Mucosa of rectum (tissue), 2 donors: ENCODE measurements around the gene PRKG1.

Experiments
- H3K27ac ChIP-seq, 2 donors: one replicate each; pipeline ENCODE4 v1.7.0; 2013; ENCODE audit warnings: inconsistent platforms in 2 of 2, low read depth in 2 of 2, low read length in 2 of 2
- H3K27me3 ChIP-seq, 2 donors: one replicate each; pipeline ENCODE4 v1.7.0; 2013; ENCODE audit warnings: low read length in 2 of 2; ENCODE audit not compliant: control insufficient read depth in 2 of 2, insufficient read depth in 2 of 2
- H3K36me3 ChIP-seq, 2 donors: one replicate each; pipeline ENCODE4 v1.7.0; 2013; ENCODE audit warnings: low read length in 2 of 2; ENCODE audit not compliant: control insufficient read depth in 2 of 2, insufficient read depth in 2 of 2
- H3K4me1 ChIP-seq, 2 donors: one replicate each; pipeline ENCODE4 v1.7.0; 2013; ENCODE audit warnings: low read length in 2 of 2, mild to moderate bottlenecking in 1 of 2; ENCODE audit not compliant: control insufficient read depth in 2 of 2, insufficient read depth in 2 of 2
- H3K4me3 ChIP-seq, 2 donors: one replicate each; pipeline ENCODE4 v1.7.0; 2013; ENCODE audit warnings: low read length in 2 of 2
- H3K9ac ChIP-seq, 2 donors: one replicate each; pipeline ENCODE4 v1.7.0; 2013; ENCODE audit warnings: low read length in 2 of 2, low read depth in 1 of 2, mild to moderate bottlenecking in 1 of 2
- H3K9me3 ChIP-seq, 2 donors: one replicate each; pipeline ENCODE4 v1.7.0; 2013; ENCODE audit warnings: low read length in 2 of 2; ENCODE audit not compliant: control insufficient read depth in 2 of 2
- donor health status: healthy.
- donor health status: Normal muscosa, but diverticular disease.

The PRKG1 gene

DNA sequence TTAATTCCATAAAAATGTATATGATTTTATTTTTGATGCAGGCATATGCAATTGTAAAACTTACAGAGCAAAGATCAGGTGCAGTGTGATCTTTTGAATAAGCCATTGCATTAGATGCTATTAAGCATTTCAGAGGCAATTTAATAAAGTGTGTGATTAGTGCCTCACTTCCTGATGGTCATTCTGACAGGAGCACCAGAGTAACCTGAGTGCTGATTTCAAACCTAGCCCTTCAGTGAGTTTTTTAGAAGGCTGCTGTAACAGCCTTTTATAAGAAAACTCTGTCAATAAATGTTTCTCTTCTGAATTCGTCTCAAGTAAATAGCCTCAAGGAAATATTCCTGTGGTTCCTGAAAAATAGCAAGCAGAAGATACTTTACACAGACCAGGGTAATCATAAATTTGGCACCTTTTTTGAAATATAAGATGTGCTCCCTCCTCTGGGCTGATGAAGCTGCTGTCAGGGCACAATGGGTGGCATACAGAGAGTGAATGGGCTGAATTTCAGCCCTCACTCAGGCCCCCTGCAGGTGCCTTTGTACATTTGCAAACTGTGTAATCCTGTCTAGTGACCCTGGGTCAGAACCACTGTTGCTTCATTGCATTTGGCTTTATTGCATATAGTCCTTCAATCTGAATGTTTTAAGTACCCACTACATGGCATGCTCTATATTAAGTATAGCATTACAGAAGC is 818.8 kb downstream of the PRKG1 start:
- Histone ChIP-seq H3K9ac (no peak overlapping the region), H3K9me3 (no peaks in the 10 kb centered on the region), H3K4me1 (no peaks in the 10 kb centered on the region), H3K4me3 (no peak overlapping the region), H3K27ac (no peak overlapping the region), H3K36me3 (no peaks in the 10 kb centered on the region), H3K27me3 (no peaks in the 10 kb centered on the region)

DNA sequence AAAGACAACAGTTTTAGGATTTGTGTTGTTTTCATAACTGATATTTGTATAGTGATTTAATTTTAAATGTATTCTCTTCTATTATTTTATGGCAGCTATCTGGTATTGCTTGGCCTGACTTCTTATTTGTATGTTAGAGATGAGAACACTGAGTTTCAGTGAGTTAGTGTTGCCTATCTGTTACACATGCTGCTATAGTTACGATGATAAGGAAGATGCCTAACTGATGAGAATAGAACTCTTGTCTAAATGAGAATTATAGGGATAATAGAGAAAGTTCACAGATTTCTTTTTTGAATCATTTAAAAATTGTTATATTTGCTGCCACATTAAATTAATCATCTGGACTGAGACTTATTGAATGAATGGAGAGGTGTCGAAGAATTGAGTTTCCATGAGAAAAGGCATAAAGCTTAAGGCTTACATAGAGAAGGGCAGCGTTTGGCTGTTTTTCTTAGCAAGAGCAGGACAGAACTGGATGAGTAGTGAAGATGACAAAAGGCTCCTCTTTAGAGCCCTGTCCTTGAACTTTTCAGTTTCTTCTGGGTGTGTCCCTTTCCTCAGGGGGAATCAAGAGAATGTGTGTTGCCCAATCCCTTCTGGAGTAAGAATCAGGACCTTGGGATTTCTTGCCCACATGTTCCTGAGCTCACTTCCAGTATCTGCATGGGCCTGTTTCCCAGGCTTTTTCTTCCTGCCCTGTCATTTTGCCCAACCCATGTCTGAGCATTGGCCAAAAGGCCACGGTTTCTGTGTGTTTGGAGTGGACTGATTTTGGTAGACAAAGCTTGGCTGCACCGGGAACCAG is 820.7 kb downstream of the PRKG1 start:
- no peaks in the 10 kb centered on the region for H3K36me3 ChIP-seq
- H3K27me3 ChIP-seq = no peaks in the 10 kb centered on the region
- H3K9ac ChIP-seq = no peak overlapping the region
- H3K27ac ChIP-seq = no peak overlapping the region
- H3K4me3 ChIP-seq = no peak overlapping the region
- no peaks in the 10 kb centered on the region for H3K4me1 ChIP-seq
- H3K9me3 ChIP-seq = no peaks in the 10 kb centered on the region

DNA sequence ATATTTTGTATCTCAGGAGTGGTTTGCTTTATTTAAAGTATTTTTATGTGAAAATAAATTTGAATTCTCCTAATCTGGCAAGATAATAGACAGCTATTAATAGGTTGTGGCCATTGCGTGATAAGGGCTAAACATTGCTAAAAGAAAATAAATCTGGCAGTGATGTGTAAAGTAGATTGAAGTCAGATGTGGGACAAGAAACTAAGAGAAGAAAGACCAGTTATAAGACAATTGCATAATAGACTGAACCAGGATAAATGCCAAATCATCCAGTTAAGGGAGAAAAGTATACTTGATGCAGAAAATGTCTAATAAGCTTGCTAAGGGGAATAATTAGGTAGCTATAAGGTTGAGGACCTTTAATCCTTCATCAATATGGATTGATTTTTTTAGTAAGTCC is 822.6 kb downstream of the PRKG1 start:
- H3K9ac ChIP-seq = no peak overlapping the region
- no peak overlapping the region for H3K27ac ChIP-seq
- no peaks in the 10 kb centered on the region for H3K4me1 ChIP-seq

DNA sequence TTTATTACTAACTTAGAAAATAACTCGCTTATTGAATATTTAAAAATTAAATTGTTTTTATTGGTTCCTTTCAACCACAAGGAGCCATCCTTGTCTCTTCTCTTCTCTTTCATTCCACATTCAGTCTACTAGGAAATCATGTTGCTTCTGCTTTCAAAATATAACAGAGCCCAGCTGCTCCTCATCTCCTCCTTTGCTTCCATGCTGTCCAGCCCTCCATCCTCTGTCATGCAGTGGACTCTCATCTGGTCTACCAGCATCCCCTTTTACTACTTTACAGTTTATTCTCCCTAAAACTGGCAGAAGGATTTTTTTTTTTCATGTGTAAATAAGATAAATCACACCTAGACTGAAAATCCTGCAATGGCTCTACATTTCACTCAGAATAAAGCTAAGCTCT is 823.3 kb downstream of the PRKG1 start:
- Histone ChIP-seq H3K9me3 (no peaks in the 10 kb centered on the region), H3K9ac (no peak overlapping the region), H3K27me3 (no peaks in the 10 kb centered on the region), H3K27ac (no peak overlapping the region), H3K4me3 (no peak overlapping the region), H3K36me3 (no peaks in the 10 kb centered on the region), H3K4me1 (no peaks in the 10 kb centered on the region)

More for the DNA sequence above, 822.6 kb downstream of the PRKG1 start:
- Histone ChIP-seq H3K4me3 (no peak overlapping the region), H3K9me3 (no peaks in the 10 kb centered on the region), H3K27me3 (no peaks in the 10 kb centered on the region), H3K36me3 (no peaks in the 10 kb centered on the region)

DNA sequence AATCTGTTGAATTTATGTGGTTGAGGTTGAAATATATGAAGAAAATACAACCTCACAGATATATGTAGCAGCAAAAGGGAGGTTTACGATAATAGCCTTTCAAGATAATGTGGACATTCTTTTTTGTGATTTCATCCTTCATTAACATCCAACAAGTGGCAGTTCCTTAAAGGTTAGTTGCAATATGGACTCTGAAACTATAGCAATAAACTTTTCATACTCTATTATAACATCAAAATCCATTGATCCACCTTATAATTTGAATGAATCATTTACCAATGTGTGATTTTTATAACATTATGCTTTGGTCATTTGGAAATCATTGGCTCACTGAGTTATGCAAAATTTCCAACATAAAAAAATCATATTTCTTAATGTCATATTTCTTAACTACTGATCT is 825.9 kb downstream of the PRKG1 start:
- Histone ChIP-seq H3K4me1 (no peaks in the 10 kb centered on the region), H3K36me3 (no peaks in the 10 kb centered on the region), H3K27ac (no peak overlapping the region), H3K9ac (no peak overlapping the region), H3K27me3 (no peaks in the 10 kb centered on the region), H3K9me3 (no peaks in the 10 kb centered on the region), H3K4me3 (no peak overlapping the region)

DNA sequence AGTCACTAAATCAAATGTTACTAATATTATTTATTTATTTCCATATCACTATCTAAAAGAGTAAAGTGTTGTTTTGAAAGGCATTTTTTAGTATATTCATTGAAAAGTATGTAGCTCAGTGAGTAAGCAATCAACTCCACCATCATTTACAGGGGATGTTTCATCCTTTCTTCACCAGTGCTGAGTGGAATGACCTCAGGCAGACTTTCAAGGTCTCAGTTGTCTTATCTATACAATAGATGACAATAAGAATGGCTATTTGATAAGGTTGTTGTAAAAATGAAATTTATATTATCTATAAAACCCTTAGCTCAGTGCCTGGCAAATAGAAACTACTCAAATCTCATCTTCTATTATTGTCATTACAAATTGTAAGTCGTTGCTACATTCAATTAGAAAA is 829.4 kb downstream of the PRKG1 start:
- H3K36me3 ChIP-seq = no peaks in the 10 kb centered on the region
- H3K4me1 ChIP-seq = no peaks in the 10 kb centered on the region
- H3K9ac ChIP-seq = no peak overlapping the region
- H3K4me3 ChIP-seq = no peak overlapping the region
- H3K9me3 ChIP-seq = no peaks in the 10 kb centered on the region
- no peak overlapping the region for H3K27ac ChIP-seq
- H3K27me3 ChIP-seq = no peaks in the 10 kb centered on the region

DNA sequence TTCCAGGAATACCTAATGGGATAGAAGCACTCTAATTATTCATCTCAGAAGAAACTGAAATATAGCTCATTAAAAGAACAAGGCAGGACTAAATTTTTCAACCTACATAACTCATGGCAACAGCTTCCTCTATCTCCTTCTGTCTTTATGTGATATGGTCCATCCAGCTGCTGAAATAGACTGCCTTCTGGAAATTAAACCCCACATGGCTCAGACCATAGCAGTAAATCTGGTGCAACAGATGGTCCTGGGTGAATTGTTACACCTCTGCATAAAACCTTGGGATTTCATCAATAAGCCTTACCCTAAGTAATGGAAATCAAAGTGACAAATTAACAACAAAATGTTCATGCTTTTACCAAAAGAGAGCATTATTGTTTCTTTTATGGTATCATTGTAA is 830.7 kb downstream of the PRKG1 start:
- no peaks in the 10 kb centered on the region for H3K4me1 ChIP-seq
- no peaks in the 10 kb centered on the region for H3K9me3 ChIP-seq
- H3K4me3 ChIP-seq = no peak overlapping the region
- H3K36me3 ChIP-seq = no peaks in the 10 kb centered on the region
- H3K9ac ChIP-seq = no peak overlapping the region
- H3K27me3 ChIP-seq = no peaks in the 10 kb centered on the region
- H3K27ac ChIP-seq = no peak overlapping the region

DNA sequence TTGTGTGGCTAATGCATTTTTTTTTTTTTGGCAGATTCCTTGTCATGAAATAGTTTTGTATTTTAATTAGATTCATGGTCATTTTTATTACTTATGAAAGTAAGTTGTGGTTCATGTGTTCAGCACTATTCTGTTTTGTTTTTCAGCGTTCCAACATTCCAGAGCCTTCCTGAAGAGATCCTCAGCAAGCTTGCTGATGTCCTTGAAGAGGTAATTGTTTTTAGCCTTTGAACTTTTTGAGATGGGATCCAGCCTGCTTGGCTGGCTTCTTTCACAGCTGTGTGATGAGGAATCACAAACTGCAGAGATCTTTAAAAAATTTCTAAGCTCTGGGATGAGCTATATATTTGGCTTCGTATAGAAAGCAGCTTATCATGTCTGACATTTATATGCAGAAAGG is 833.1 kb downstream of the PRKG1 start:
- peaks cover 0 to 6% of the 10 kb centered on the region in 2 donors for H3K4me1 ChIP-seq
- no peaks in the 10 kb centered on the region for H3K36me3 ChIP-seq
- H3K27ac ChIP-seq = no peak overlapping the region
- no peaks in the 10 kb centered on the region for H3K9me3 ChIP-seq
- no peaks in the 10 kb centered on the region for H3K27me3 ChIP-seq
- no peak overlapping the region for H3K4me3 ChIP-seq
- no peak overlapping the region for H3K9ac ChIP-seq

DNA sequence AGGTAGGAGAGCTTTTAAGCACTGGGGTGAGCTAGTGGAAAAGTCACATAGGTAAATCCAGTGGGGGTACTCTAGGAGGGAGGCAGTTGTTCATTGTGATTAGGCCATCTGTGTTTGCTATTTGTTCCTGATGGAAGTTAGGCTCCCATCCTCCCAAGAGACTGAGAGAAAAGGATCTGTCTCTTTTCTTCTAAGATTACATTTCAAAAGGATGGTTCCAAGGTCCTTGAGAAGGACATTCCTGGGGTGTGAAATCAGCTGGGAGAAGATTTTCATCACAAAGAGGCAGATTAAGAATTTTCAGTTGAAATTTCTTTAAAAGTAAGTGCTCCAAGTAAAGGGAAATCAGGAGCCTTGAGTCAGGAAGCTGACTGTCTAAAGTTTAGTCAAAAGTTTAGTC is 835.9 kb downstream of the PRKG1 start:
- Histone ChIP-seq H3K4me1 (peaks cover 0 to 6% of the 10 kb centered on the region in 2 donors), H3K9me3 (no peaks in the 10 kb centered on the region), H3K4me3 (no peak overlapping the region), H3K36me3 (no peaks in the 10 kb centered on the region), H3K9ac (no peak overlapping the region), H3K27ac (no peak overlapping the region), H3K27me3 (no peaks in the 10 kb centered on the region)

DNA sequence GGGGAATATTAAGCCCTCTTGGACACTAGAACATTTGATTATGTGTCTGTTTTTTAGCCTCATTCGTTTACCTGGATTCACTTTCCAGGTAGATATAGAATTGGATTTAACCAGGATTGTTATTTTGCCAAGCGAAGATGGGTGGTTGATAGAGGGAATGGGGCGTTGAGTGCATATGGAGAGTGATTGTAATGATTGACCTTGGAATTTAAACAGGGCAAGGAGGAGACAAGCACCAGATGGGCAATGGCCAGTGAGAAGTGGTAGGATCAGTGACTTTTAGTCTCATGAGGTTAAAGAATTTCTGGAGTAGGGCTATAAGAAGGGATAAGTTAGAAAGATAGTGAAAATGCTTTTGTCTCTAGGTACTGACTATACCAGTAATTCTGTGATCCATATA is 836.3 kb downstream of the PRKG1 start:
- Histone ChIP-seq H3K9ac (no peak overlapping the region), H3K27ac (no peak overlapping the region), H3K27me3 (no peaks in the 10 kb centered on the region), H3K4me3 (no peak overlapping the region), H3K36me3 (no peaks in the 10 kb centered on the region), H3K4me1 (peaks cover 0 to 6% of the 10 kb centered on the region in 2 donors), H3K9me3 (no peaks in the 10 kb centered on the region)
